Effector memory CD4-positive, alpha-beta T cell (primary cell): ENCODE measurements around the gene CXCR4.

Source experiments
- DNase-seq, 3 donors: peaks; one replicate each; pipeline ENCODE4 v3.0.0-alpha.2; 2020
- H3K27ac ChIP-seq: 2 replicates; pipeline ENCODE4 v1.7.0; 2013; ENCODE audit warnings: mild to moderate bottlenecking, low read length, moderate library complexity; ENCODE audit not compliant: insufficient read depth, poor library complexity, severe bottlenecking
- H3K27me3 ChIP-seq: replicated peaks from 2 replicates; pipeline ENCODE4 v1.7.0; 2013; ENCODE audit warnings: mild to moderate bottlenecking, low read length; ENCODE audit not compliant: insufficient read depth, control insufficient read depth, poor library complexity, severe bottlenecking
- H3K36me3 ChIP-seq: 2 replicates; pipeline ENCODE4 v1.7.0; 2013; ENCODE audit warnings: mild to moderate bottlenecking, low read length, moderate library complexity; ENCODE audit not compliant: control insufficient read depth, insufficient read depth
- H3K4me1 ChIP-seq: 2 replicates; pipeline ENCODE4 v1.7.0; 2013; ENCODE audit warnings: low read length, mild to moderate bottlenecking; ENCODE audit not compliant: control insufficient read depth, insufficient read depth, poor library complexity, severe bottlenecking
- H3K4me3 ChIP-seq: 2 replicates; pipeline ENCODE4 v1.7.0; 2013; ENCODE audit warnings: low read length, low read depth, mild to moderate bottlenecking; ENCODE audit not compliant: insufficient read depth, poor library complexity, severe bottlenecking
- H3K9me3 ChIP-seq: 2 replicates; pipeline ENCODE4 v1.7.0; 2013; ENCODE audit warnings: mild to moderate bottlenecking, low read length, moderate library complexity; ENCODE audit not compliant: control insufficient read depth

The CXCR4 gene

GRCh38 chr2:136141510-136142149, 23.7 kb upstream of the CXCR4 start:
- Histone ChIP-seq H3K27ac (no peak overlapping the region), H3K36me3 (no peaks in the 10 kb centered on the region), H3K4me3 (no peak overlapping the region), H3K9me3 (no peaks in the 10 kb centered on the region), H3K27me3 (no peaks in the 10 kb centered on the region), H3K4me1 (peaks cover 38% of the 10 kb centered on the region)
- DNase-seq: no peak

GRCh38 chr2:136139631-136140030, 21.7 kb upstream of the CXCR4 start:
- H3K4me1 ChIP-seq: peaks cover 56% of the 10 kb centered on the region
- no peak overlapping the region for H3K4me3 ChIP-seq
- peak overlapping the region; percentile 94 for H3K27ac ChIP-seq
- H3K36me3 ChIP-seq: no peaks in the 10 kb centered on the region
- H3K9me3 ChIP-seq: no peaks in the 10 kb centered on the region
- no peak for DNase-seq
- H3K27me3 ChIP-seq: no peaks in the 10 kb centered on the region

GRCh38 chr2:136137982-136138381, 20.0 kb upstream of the CXCR4 start:
- H3K4me1 ChIP-seq: peaks cover 72% of the 10 kb centered on the region
- H3K27me3 ChIP-seq: no peaks in the 10 kb centered on the region
- H3K36me3 ChIP-seq: no peaks in the 10 kb centered on the region
- H3K4me3 ChIP-seq: no peak overlapping the region
- no peak for DNase-seq
- H3K27ac ChIP-seq: peak overlapping the region; percentile 94
- no peaks in the 10 kb centered on the region for H3K9me3 ChIP-seq

DNA sequence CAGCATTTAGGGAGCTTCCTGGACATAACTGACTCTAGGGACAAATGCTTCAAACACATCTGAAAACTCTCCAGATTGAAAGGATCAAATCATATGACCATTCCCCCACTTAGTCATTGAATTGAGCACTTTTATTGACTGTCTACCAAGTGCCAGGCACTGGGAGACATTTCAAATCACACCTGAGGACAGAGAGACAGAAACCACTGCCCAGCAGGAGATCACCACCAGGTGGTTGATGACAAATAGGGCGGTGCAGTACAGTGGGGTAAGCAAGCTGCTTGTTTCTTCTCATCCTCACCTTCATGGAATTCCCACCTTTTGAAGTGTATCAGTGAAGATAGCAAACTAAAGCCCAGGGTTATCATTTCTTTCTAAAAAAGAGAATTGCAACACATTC, 19.0 kb upstream of the CXCR4 start:
- DNase-seq: peak in 2 of 3 donors; percentile 47 to 48

DNA sequence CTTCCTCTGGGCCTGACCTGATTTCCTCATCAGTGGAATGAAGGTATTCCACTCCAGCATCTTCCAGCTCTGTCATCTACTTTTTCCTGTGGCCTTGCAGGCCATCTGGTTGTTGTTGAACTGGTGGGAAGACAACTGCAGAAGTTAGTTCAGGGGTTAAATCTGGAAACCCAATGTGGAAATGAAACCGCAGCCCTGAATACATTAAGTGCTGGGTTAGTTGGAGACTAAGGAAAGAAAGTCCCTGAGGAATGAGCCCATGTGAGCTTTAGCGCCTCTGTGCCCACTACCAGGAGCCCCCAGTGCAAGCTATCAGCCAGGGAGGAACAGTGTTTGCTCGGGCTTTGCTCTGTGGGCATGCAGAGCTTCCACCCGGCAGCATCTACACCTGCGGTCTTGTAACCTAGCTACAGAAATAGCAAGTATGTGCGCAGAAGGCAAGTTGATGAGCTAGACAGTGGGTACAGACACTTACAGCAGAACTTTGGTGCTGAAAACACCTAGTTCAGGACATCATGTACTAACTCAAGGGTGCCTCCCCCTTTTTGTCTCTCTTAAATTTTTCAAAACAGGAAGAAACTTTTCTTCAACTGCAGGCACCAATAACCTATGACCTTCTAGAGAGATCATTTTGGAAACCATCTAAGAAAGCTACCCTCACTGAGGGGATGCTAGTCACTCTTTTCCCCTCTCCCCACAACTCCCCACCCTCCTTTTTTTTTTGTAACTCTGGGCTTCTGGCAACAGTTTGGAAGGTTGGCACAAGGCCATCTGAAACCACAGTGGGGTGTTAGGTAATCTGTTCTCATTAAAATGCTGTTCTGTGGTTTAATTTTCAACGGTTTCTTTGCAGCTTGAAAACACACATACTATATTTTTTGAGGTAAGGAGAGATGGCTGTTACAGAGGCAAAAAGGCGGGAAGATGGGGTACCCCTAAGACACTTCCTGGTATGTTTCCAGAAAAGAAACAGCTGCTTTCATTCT, 18.3 kb upstream of the CXCR4 start:
- peak; percentile 66 to 74 (median 69) for DNase-seq
- peaks cover 87% of the 10 kb centered on the region for H3K4me1 ChIP-seq
- no peaks in the 10 kb centered on the region for H3K9me3 ChIP-seq
- H3K27ac ChIP-seq: peak overlapping the region; percentile 94
- peak overlapping the region; percentile 8 for H3K4me3 ChIP-seq
- H3K27me3 ChIP-seq: no peaks in the 10 kb centered on the region
- H3K36me3 ChIP-seq: no peaks in the 10 kb centered on the region

More for the DNA sequence above, 19.0 kb upstream of the CXCR4 start:
- Histone ChIP-seq H3K4me3 (no peak overlapping the region), H3K9me3 (no peaks in the 10 kb centered on the region), H3K36me3 (no peaks in the 10 kb centered on the region), H3K27me3 (no peaks in the 10 kb centered on the region), H3K27ac (peak overlapping the region; percentile 94), H3K4me1 (peaks cover 82% of the 10 kb centered on the region)

GRCh38 chr2:136135462-136135861, 17.5 kb upstream of the CXCR4 start:
- peaks cover 94% of the 10 kb centered on the region for H3K4me1 ChIP-seq
- no peaks in the 10 kb centered on the region for H3K9me3 ChIP-seq
- no peak for DNase-seq
- no peaks in the 10 kb centered on the region for H3K36me3 ChIP-seq
- peak overlapping the region; percentile 8 for H3K4me3 ChIP-seq
- H3K27ac ChIP-seq: peak overlapping the region; percentile 94
- no peaks in the 10 kb centered on the region for H3K27me3 ChIP-seq

- no peaks in the 10 kb centered on the region for H3K27me3 ChIP-seq
- no peaks in the 10 kb centered on the region for H3K9me3 ChIP-seq
- H3K27ac ChIP-seq: peak overlapping the region; percentile 94
- peak; percentile 24 to 68 (median 51) for DNase-seq
- peaks cover 94% of the 10 kb centered on the region for H3K4me1 ChIP-seq
- H3K4me3 ChIP-seq: no peak overlapping the region
- no peaks in the 10 kb centered on the region for H3K36me3 ChIP-seq
Measured at GRCh38 chr2:136134126-136134525, 16.2 kb upstream of the CXCR4 start.

DNA sequence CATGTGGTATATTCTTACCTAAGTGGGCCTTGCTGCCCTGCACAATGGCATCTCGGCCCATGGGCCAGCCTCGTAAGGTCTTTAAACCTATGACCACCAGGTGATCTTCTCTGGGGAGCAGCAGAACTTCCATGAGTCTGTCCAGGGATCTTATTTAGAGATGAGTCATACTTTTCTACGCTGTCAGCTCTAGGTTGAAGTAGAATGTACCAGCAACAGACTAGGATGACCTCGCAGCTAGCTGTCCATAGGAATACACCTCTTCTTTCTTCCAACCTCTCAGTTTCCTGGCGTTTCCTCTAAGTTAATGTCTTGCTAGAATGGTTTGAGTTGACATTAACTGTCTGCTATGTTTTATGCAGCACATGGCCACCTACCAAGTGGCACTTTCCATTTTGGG, 15.6 kb upstream of the CXCR4 start:
- DNase-seq: no peak
- H3K9me3 ChIP-seq: no peaks in the 10 kb centered on the region
- H3K27ac ChIP-seq: peak overlapping the region; percentile 94
- H3K27me3 ChIP-seq: no peaks in the 10 kb centered on the region
- H3K4me1 ChIP-seq: peaks cover 94% of the 10 kb centered on the region
- H3K36me3 ChIP-seq: no peaks in the 10 kb centered on the region
- peak overlapping the region; percentile 24 for H3K4me3 ChIP-seq

DNA sequence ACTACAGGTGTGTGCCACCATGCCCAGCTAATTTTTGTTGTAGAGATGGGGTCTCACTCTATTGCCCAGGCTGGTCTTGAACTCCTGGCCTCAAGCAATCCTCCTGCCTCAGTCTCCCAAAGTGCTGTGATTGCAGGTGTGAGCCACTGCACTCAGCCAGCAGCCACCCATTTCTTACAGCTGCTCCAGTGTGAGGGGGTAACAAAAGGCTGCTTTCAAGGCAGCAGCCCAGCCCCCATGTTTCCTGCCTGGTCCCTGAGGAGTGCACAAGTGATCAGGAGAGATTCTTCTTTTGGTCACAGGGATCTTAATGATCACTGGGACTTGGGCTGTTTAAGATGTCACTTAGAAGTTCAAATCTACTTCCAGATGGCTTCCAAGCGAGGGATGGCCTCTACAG, 15.2 kb upstream of the CXCR4 start:
- Histone ChIP-seq H3K27ac (peak overlapping the region; percentile 94), H3K27me3 (no peaks in the 10 kb centered on the region)

DNA sequence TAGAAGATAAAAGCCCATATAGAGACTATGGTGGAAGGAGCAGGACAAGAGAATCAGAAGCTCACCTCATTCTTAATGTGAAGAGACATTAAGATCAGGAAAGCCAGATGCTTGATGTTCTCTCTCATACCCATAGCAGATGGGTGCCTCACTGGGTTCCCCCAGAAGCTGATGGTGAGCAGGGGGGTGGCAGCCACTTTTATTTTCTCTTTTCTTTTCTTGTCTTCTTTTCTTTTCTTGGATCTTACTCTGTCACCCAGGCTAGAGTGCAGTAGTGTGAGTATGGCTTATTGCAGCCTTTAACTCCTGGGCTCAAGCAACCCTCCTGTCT, 14.8 kb upstream of the CXCR4 start:
- Histone ChIP-seq H3K4me3 (no peak overlapping the region), H3K27ac (peak overlapping the region; percentile 94)
- no peak for DNase-seq

More for the DNA sequence above, 15.2 kb upstream of the CXCR4 start:
- H3K4me1 ChIP-seq: peaks cover 92% of the 10 kb centered on the region
- no peak for DNase-seq
- no peak overlapping the region for H3K4me3 ChIP-seq
- no peaks in the 10 kb centered on the region for H3K36me3 ChIP-seq
- H3K9me3 ChIP-seq: no peaks in the 10 kb centered on the region

More for the DNA sequence above, 14.8 kb upstream of the CXCR4 start:
- peaks cover 89% of the 10 kb centered on the region for H3K4me1 ChIP-seq
- no peaks in the 10 kb centered on the region for H3K9me3 ChIP-seq
- no peaks in the 10 kb centered on the region for H3K27me3 ChIP-seq
- H3K36me3 ChIP-seq: no peaks in the 10 kb centered on the region
